Fibroblast of skin of right quadriceps (primary cell): ENCODE results near the gene AUTS2.
"Not testable (repeated sequence)": the region's sequence is repeated elsewhere in the genome, so short reads cannot be mapped to it uniquely, and the experiment has no call there.

ENCODE experiments used
- DNase-seq: peaks from one replicate; pipeline ENCODE4 v3.0.0-alpha.2; 2013

AUTS2 gene

GRCh38 chr7:69764681-69765080, 166.4 kb downstream of the AUTS2 start:
- no peak for DNase-seq

GRCh38 chr7:69765879-69766278, 167.6 kb downstream of the AUTS2 start:
- DNase-seq = no peak

- DNase-seq = peak; percentile 39
Measured at GRCh38 chr7:69768986-69769595, 170.8 kb downstream of the AUTS2 start.

- no peak for DNase-seq
Measured at GRCh38 chr7:69769826-69770225, 171.6 kb downstream of the AUTS2 start.

- DNase-seq = no peak
Measured at GRCh38 chr7:69770613-69771012, 172.3 kb downstream of the AUTS2 start.

DNA sequence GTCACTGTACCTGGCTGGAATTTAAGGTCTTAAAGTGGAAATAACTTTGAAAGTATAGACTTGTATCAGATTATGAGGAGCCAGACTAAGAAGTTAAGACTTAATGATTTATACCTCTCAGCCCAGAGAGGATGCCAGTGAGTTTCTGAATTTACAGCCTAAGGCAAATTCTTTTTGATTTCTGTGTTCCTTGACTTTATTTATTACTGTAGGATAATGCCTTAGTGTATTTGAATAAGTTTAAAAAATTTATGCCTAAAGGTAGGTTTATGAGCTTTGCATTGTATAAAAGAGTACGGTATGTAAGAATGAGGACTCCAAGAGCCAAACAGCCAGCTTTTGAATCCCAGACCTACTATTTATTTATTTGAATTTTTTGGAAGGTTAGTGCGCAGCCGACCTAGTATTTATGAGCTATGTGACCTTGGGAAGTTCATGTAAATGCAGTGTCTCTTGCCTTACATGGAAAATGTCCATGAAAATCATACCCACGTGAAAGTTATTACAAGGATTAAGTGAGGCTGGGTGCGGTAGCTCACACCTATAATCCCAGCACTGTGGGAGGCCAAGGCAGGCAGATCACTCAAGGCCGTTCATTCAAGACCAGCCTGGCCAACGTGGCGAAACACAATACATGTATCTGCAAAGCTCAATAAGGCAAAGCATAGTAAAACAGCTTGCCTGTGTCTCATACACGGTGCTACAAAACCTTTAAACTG, 174.6 kb downstream of the AUTS2 start:
- no peak for DNase-seq

DNA sequence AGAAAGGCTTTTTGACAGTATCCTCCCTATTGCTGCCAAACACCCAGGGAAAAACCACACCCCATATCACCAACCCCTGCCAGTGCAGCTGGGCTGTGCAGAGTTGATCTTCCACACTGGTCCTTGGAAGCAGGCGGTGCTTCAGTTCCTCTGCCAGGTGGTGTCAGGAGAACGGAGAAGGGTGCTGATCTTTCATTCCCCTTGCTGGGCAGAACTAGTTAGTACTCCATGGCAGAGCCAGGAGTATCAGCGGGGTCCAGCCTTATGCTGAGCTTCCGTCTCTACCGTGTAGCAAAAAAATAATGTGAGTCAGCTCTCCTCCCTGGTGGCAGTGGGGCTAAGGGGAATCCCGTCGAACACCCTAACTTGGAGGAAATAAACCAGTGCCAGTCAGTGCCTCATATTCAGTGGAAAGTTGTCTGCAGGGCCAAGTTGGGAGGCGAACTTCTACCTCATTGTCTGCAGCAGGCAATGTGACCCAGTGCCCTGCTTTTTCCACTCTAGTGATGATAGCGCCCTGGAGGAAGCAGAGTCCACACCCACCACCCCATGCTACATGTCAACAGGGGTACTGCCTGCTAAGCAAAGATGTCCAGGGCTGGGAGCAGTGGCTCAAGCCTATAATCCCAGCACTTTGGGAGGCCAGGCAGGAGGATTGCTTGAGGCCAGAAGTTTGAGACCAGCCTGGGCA, 175.4 kb downstream of the AUTS2 start:
- DNase-seq = no peak

- DNase-seq = peak; percentile 48
Measured at GRCh38 chr7:69775231-69775771, 177.0 kb downstream of the AUTS2 start.

GRCh38 chr7:69776611-69777010, 178.3 kb downstream of the AUTS2 start:
- DNase-seq = peak; percentile 83

GRCh38 chr7:69778138-69778537, 179.9 kb downstream of the AUTS2 start:
- DNase-seq = no peak

- DNase-seq = peak; percentile 45
Measured at GRCh38 chr7:69780379-69780778, 182.1 kb downstream of the AUTS2 start.

GRCh38 chr7:69781412-69781846, 183.2 kb downstream of the AUTS2 start:
- no peak for DNase-seq

- peak; percentile 63 for DNase-seq
Measured at GRCh38 chr7:69782917-69783684, 184.8 kb downstream of the AUTS2 start.

- DNase-seq = not testable (repeated sequence)
Measured at GRCh38 chr7:69786130-69786529, 187.9 kb downstream of the AUTS2 start.

GRCh38 chr7:69786730-69787395, 188.6 kb downstream of the AUTS2 start:
- no peak for DNase-seq

- DNase-seq = no peak
Measured at GRCh38 chr7:69787736-69788431, 189.6 kb downstream of the AUTS2 start.

DNA sequence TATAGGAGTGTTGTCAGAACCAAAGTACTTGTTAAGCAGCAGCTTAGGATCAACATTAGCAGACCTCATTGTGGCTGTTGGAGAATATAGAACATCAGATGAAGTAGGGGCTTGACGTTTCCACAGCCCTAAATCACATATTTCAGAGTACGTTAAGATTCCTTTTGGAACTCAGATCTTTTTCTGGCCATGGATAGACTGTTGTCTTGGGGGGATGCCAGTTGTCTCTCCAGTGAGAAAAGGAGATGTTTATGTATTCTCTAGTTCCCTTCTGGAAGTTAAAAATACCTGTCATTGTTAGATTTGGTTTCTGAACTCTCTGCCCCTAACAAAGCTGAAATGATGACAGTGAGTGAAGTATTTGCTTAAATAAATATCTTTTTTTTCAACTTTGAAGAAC, 191.3 kb downstream of the AUTS2 start:
- DNase-seq = no peak

DNA sequence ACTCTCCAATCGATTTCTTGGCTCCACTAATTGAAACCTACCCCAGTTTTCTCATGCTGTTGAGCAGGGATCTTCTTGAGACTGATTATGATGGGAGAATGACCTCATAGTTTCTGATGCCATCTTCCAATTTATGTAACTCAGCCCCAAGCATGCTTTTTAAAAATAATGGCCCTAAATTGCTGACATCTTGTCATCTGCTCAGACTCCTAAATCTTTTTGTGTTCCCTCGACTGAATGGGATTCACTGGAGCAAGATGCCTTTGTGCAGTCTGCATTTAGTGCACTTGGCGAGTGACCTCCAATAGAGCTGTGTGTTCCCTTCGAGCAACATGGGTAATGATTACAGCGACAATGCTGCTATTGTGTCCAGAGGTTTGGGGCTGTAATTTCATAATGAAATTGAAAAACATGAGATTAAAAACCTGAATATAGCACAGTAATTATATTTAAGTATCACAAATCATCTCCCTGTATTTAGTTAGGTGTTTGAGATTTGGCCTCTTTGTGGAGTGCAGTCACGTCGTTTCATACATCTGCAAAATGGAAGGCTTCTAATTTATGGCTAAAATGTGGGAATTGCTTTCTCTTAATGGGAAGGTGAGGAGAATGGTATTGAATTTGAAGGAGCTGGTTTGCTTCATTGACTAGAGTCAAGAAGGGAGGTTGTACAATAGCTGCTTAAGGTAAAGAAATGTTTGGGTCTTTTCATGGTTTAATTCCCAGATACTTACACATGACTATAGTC, 192.9 kb downstream of the AUTS2 start:
- no peak for DNase-seq

- no peak for DNase-seq
Measured at GRCh38 chr7:69791739-69792138, 193.5 kb downstream of the AUTS2 start.

GRCh38 chr7:69795932-69796331, 197.7 kb downstream of the AUTS2 start:
- DNase-seq = no peak

- peak; percentile 42 for DNase-seq
Measured at GRCh38 chr7:69796416-69796815, 198.1 kb downstream of the AUTS2 start.
